ENCODE results near the gene CENPVL3. TPM values are rescaled to one million over a fixed set of nuclear protein-coding genes. Genes with fewer than 3 reads are reported as not detected.
A peak's percentile ranks its signal among the peaks of the same experiment; 100 is the strongest.

Gene CENPVL3
- total RNA-seq, 3 donors from 2014 or later, result 0.16 TPM; not detected in 2

- ATAC-seq, result no peak
- TF ChIP-seq CTCF (IDR thresholded peaks at IDR 0.05), result no peak
- no peak overlapping the region for H3K4me3 ChIP-seq
- DNase-seq, result no peak
- H3K4me1 ChIP-seq (ENCODE audit: low read depth), result no peaks in the 10 kb centered on the region
- H3K9me3 ChIP-seq, result no peaks in the 10 kb centered on the region
- no peaks in the 10 kb centered on the region for H3K36me3 ChIP-seq (ENCODE audit: low read depth)
- intact Hi-C loops (cut with DNase I, micrococcal nuclease), result no loop called here
These were observed 9.9 kb downstream of the CENPVL3 start for GRCh38 chrX:51608766-51609165.

- intact Hi-C loops (cut with DNase I, micrococcal nuclease), result no loop called here
- peak in 1 of 3 donors; percentile 1 for DNase-seq
These were observed 10.6 kb downstream of the CENPVL3 start for GRCh38 chrX:51608126-51608525.

GRCh38 chrX:51606446-51606845, 12.3 kb downstream of the CENPVL3 start:
- no peak for ATAC-seq
- no peak for DNase-seq
- no peak for TF ChIP-seq CTCF (IDR thresholded peaks at IDR 0.05)
- Histone ChIP-seq H3K9me3 (no peaks in the 10 kb centered on the region), H3K4me1 (ENCODE audit: low read depth) (no peaks in the 10 kb centered on the region), H3K4me3 (no peak overlapping the region), H3K36me3 (ENCODE audit: low read depth) (no peaks in the 10 kb centered on the region)
- intact Hi-C loops (cut with DNase I, micrococcal nuclease), result no loop called here

More at GRCh38 chrX:51608126-51608525, 10.6 kb downstream of the CENPVL3 start:
- no peaks in the 10 kb centered on the region for H3K36me3 ChIP-seq (ENCODE audit: low read depth)
- no peaks in the 10 kb centered on the region for H3K4me1 ChIP-seq (ENCODE audit: low read depth)
- H3K9me3 ChIP-seq, result no peaks in the 10 kb centered on the region
- TF ChIP-seq CTCF (IDR thresholded peaks at IDR 0.05), result no peak
- H3K4me3 ChIP-seq, result no peak overlapping the region
- no peak for ATAC-seq

- DNase-seq, result no peak
- no peaks in the 10 kb centered on the region for H3K36me3 ChIP-seq (ENCODE audit: low read depth)
- no peak for ATAC-seq
- no peaks in the 10 kb centered on the region for H3K9me3 ChIP-seq
- no peaks in the 10 kb centered on the region for H3K4me1 ChIP-seq (ENCODE audit: low read depth)
- no peak overlapping the region for H3K4me3 ChIP-seq
- no peak for TF ChIP-seq CTCF (IDR thresholded peaks at IDR 0.05)
- intact Hi-C loops (cut with DNase I, micrococcal nuclease), result no loop called here
These were observed 19.8 kb downstream of the CENPVL3 start for GRCh38 chrX:51598899-51599298.

GRCh38 chrX:51571874-51572273, 46.8 kb downstream of the CENPVL3 start:
- Histone ChIP-seq H3K4me3 (no peak overlapping the region), H3K9me3 (no peaks in the 10 kb centered on the region), H3K36me3 (ENCODE audit: low read depth) (no peaks in the 10 kb centered on the region), H3K4me1 (ENCODE audit: low read depth) (no peaks in the 10 kb centered on the region)
- no peak for TF ChIP-seq CTCF (IDR thresholded peaks at IDR 0.05)
- ATAC-seq (no peak), DNase-seq (no peak)
- intact Hi-C loops (cut with DNase I, micrococcal nuclease), result no loop called here

- H3K4me1 ChIP-seq (ENCODE audit: low read depth), result no peaks in the 10 kb centered on the region
- H3K9me3 ChIP-seq, result no peaks in the 10 kb centered on the region
- ATAC-seq, result no peak
- intact Hi-C loops (cut with DNase I, micrococcal nuclease), result no loop called here
- no peak for TF ChIP-seq CTCF (IDR thresholded peaks at IDR 0.05)
- H3K4me3 ChIP-seq, result no peak overlapping the region
- DNase-seq, result no peak
- H3K36me3 ChIP-seq (ENCODE audit: low read depth), result no peaks in the 10 kb centered on the region
These were observed 49.2 kb downstream of the CENPVL3 start for GRCh38 chrX:51569561-51569960.
